ENCODE results near the gene RAPGEF4. TPM values are rescaled to one million over a fixed set of nuclear protein-coding genes. Genes with fewer than 3 reads are reported as not detected.

The RAPGEF4 gene
- total RNA-seq, 1 experiment from 2014 or later: 0.62 TPM

DNA sequence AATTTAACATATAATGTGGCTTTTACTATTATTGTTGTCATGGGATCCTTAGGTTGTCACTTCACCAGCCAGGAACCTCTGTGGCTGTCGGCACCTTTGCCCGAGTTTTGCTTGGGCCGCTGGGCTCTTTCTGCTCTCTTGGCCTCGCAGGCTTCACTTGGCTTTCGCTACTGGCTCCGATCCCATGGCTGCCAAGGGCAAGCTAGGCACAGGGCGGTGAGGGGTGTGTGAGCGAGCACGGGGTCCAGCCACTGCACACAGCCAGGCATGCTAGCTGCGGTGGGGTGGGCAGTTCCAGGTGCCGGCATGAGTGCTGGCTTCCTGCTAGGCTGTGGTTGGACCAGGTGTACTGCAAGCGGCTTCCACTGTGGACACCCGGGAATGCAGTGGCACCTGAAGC is 23.4 kb upstream of the RAPGEF4 start:
- no peak overlapping the region for H3K27ac ChIP-seq (ENCODE audit: low read length)
- peaks cover 5% of the 10 kb centered on the region; the same call in 1 of the 2 replicates for H3K4me1 ChIP-seq (ENCODE audit: control insufficient read depth, insufficient read depth, low read length)
- ChIA-PET POLR2A (no interaction called here), CTCF (interaction anchor here (0.5 to 0.6 kb wide), 2 partner anchors 10 to 118 kb away, joined by 3 read pairs; no protein-coding TSS in a partner anchor)
- no peaks in the 10 kb centered on the region for H3K27me3 ChIP-seq (ENCODE audit: control insufficient read depth, insufficient read depth, low read length)
- intact Hi-C loops (cut with micrococcal nuclease; ENCODE audit: unreplicated experiment): no loop called here
- no peaks in the 10 kb centered on the region for H3K36me3 ChIP-seq (ENCODE audit: control insufficient read depth, insufficient read depth, low read length)
- ATAC-seq (no peak), DNase-seq (ENCODE audit: low read depth, low spot score) (no peak)
- no peak overlapping the region for H3K4me3 ChIP-seq (ENCODE audit: low read depth in 2 of 2, low read length in 2 of 2)
- in situ Hi-C loops (cut with HindIII; ENCODE audit: low pct_unique_long_range_greater_than_20kb, low sequenced_read_pairs): no loop called here
- H3K9me3 ChIP-seq (ENCODE audit: control insufficient read depth, insufficient read depth, low read depth, low read length): no peaks in the 10 kb centered on the region
- TF ChIP-seq POLR2AphosphoS5 (IDR thresholded peaks at IDR 0.05; ENCODE audit: low read depth, low read length) (no peak), REST (IDR thresholded peaks at IDR 0.05; ENCODE audit: insufficient read depth in 1 of 2, low read depth in 2 of 2, low read length in 1 of 2) (no peak), SIN3A (IDR thresholded peaks at IDR 0.05; ENCODE audit: borderline replicate concordance, insufficient read depth, low read depth, low read length) (no peak), TCF7L2 (IDR thresholded peaks at IDR 0.05; ENCODE audit: low read depth, low read length) (no peak)
- TF ChIP-seq, protein P1, sequence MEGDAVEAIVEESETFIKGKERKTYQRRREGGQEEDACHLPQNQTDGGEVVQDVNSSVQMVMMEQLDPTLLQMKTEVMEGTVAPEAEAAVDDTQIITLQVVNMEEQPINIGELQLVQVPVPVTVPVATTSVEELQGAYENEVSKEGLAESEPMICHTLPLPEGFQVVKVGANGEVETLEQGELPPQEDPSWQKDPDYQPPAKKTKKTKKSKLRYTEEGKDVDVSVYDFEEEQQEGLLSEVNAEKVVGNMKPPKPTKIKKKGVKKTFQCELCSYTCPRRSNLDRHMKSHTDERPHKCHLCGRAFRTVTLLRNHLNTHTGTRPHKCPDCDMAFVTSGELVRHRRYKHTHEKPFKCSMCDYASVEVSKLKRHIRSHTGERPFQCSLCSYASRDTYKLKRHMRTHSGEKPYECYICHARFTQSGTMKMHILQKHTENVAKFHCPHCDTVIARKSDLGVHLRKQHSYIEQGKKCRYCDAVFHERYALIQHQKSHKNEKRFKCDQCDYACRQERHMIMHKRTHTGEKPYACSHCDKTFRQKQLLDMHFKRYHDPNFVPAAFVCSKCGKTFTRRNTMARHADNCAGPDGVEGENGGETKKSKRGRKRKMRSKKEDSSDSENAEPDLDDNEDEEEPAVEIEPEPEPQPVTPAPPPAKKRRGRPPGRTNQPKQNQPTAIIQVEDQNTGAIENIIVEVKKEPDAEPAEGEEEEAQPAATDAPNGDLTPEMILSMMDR (IDR thresholded peaks at IDR 0.05): no peak
- no TSS peak for BruUV-seq (replicated peaks)

GRCh38 chr2:172713365-172713875 is 22.2 kb upstream of the RAPGEF4 start:
- CTCF ChIA-PET: no interaction called here
- ATAC-seq (no peak), DNase-seq (ENCODE audit: low read depth, low spot score) (no peak)
- intact Hi-C loops (cut with micrococcal nuclease; ENCODE audit: unreplicated experiment): no loop called here
- Histone ChIP-seq H3K27ac (ENCODE audit: low read length) (no peak overlapping the region), H3K27me3 (ENCODE audit: control insufficient read depth, insufficient read depth, low read length) (no peaks in the 10 kb centered on the region), H3K36me3 (ENCODE audit: control insufficient read depth, insufficient read depth, low read length) (no peaks in the 10 kb centered on the region), H3K9me3 (ENCODE audit: control insufficient read depth, insufficient read depth, low read depth, low read length) (no peaks in the 10 kb centered on the region), H3K4me3 (ENCODE audit: low read depth in 2 of 2, low read length in 2 of 2) (no peak overlapping the region), H3K4me1 (ENCODE audit: control insufficient read depth, insufficient read depth, low read length) (peaks cover 5% of the 10 kb centered on the region; the same call in 1 of the 2 replicates)
- in situ Hi-C loops (cut with HindIII; ENCODE audit: low pct_unique_long_range_greater_than_20kb, low sequenced_read_pairs): no loop called here
- TF ChIP-seq POLR2AphosphoS5 (IDR thresholded peaks at IDR 0.05; ENCODE audit: low read depth, low read length) (no peak), REST (IDR thresholded peaks at IDR 0.05; ENCODE audit: insufficient read depth in 1 of 2, low read depth in 2 of 2, low read length in 1 of 2) (no peak), TCF7L2 (IDR thresholded peaks at IDR 0.05; ENCODE audit: low read depth, low read length) (no peak), SIN3A (IDR thresholded peaks at IDR 0.05; ENCODE audit: borderline replicate concordance, insufficient read depth, low read depth, low read length) (no peak)
- TF ChIP-seq, protein P1 (IDR thresholded peaks at IDR 0.05): no peak
- BruUV-seq (replicated peaks): no TSS peak
- POLR2A ChIA-PET: interaction anchor here (0.7 kb wide), 1 partner anchor 793 kb away, joined by 3 read pairs; no protein-coding TSS in a partner anchor

Data from Panc1 (cell line).